ENCODE data around the gene GNMT. TPM values are rescaled to one million over a fixed set of nuclear protein-coding genes. Genes with fewer than 3 reads are reported as not detected.
"Not testable (repeated sequence)": the region's sequence is repeated elsewhere in the genome, so short reads cannot be mapped to it uniquely, and the experiment has no call there.

Gene GNMT
- total RNA-seq, 4 donors from 2014 or later = 0.25 to 1.4 (median 0.60) TPM

DNA sequence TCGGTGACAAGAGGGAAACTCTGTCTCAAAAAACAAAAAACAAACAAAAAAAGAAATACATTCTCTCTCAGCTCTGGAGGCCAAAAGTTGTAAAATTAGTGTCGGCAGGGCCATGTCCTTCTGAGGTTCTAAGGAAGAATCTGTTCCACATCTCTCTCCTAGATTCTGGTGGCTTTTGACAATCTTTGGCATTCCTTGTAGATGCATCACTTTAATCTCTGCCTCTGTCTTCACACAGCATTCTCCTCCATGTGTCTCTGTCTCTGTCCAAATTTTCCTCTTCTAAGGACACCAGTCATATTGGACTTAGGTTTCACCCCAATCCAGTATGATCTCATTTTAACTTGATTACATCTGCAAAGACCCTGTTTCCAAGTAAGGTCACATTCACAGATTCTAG lies 32.9 kb downstream of the GNMT start:
- intact Hi-C loops (cut with DNase I; ENCODE audit: low total_unique reads) = no loop called here
- TF ChIP-seq, protein P1, sequence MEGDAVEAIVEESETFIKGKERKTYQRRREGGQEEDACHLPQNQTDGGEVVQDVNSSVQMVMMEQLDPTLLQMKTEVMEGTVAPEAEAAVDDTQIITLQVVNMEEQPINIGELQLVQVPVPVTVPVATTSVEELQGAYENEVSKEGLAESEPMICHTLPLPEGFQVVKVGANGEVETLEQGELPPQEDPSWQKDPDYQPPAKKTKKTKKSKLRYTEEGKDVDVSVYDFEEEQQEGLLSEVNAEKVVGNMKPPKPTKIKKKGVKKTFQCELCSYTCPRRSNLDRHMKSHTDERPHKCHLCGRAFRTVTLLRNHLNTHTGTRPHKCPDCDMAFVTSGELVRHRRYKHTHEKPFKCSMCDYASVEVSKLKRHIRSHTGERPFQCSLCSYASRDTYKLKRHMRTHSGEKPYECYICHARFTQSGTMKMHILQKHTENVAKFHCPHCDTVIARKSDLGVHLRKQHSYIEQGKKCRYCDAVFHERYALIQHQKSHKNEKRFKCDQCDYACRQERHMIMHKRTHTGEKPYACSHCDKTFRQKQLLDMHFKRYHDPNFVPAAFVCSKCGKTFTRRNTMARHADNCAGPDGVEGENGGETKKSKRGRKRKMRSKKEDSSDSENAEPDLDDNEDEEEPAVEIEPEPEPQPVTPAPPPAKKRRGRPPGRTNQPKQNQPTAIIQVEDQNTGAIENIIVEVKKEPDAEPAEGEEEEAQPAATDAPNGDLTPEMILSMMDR (IDR thresholded peaks at IDR 0.05) = no peak
- no peak for TF ChIP-seq POLR2A (IDR thresholded peaks at IDR 0.05)
- H3K4me3 ChIP-seq (ENCODE audit: low read depth, poor library complexity, severe bottlenecking) = no peak overlapping the region
- no peak for DNase-seq (ENCODE audit: low spot score in 2 of 2)
- 81 to 91% methylated on average over 2 of the region's 2 CpGs for WGBS, 2 donors

DNA sequence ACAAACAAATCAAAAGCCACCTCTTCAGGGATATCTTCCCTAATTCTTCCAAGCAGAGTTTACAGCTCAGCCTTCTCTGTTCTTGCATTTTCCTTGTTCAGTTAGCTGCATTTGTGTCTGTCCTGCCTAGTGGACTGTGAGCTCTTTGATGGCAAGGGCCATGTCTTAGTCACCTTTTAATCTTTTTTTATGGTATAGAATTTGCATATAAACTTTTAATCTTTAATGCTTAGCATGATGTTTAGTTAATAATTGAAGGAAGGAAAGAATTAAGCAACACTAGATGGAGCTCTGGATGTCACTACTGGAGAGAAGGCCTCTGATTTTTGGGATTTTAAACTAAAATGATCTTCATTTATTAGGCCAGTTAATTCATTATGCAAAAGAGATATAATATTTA lies 36.0 kb downstream of the GNMT start:
- DNase-seq (ENCODE audit: low spot score in 2 of 2) = no peak
- TF ChIP-seq POLR2A (IDR thresholded peaks at IDR 0.05) = no peak
- TF ChIP-seq, protein P1 (IDR thresholded peaks at IDR 0.05) = no peak
- H3K4me3 ChIP-seq (ENCODE audit: low read depth, poor library complexity, severe bottlenecking) = no peak overlapping the region
- intact Hi-C loops (cut with DNase I; ENCODE audit: low total_unique reads) = no loop called here

DNA sequence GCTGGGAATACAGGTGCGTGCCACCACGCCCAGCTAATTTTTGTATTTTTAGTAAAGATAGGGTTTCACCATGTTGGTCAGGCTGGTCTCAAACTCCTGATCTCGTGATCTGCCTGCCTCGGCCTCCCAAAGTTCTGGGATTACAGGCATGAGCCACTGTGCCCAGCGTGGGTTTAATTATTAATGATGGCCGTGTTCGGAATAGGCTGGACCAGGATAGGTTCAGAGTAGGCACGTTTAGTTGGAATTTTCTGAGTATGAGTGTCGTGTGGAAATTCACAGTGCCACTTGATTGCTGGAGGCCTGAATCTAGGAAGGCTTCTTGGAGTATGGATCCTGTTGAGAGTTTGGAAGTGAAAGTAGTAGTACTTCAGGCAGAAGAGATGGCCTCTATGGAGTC lies 37.7 kb downstream of the GNMT start:
- H3K4me3 ChIP-seq (ENCODE audit: low read depth, poor library complexity, severe bottlenecking); DNase-seq (ENCODE audit: low spot score in 2 of 2); intact Hi-C loops (cut with DNase I; ENCODE audit: low total_unique reads): not testable (repeated sequence)
- 92 to 93% methylated on average over 9 of the region's 9 CpGs for WGBS, 2 donors

DNA sequence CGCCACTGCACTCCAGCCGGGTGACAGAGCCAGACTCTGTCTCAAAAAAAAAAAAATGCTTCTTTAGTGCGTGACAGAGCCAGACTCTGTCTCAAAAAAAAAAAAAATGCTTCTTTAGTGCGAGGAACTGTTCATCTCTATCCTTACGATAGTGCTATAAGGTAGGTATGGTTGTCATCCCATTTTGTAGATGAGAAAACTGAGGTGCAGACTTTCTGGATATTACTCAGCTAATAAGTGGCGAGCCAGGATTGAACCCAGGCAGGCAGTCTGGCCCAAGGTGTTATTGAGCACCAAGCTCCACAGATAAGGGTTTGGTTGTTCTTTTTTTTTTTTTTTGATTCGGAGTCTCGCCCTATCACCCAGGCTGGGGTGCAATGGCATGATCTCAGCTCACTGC lies 41.3 kb downstream of the GNMT start:
- TF ChIP-seq, protein P1 (IDR thresholded peaks at IDR 0.05) = no peak
- no peak for TF ChIP-seq POLR2A (IDR thresholded peaks at IDR 0.05)
- no peak overlapping the region for H3K4me3 ChIP-seq (ENCODE audit: low read depth, poor library complexity, severe bottlenecking)
- no peak for DNase-seq (ENCODE audit: low spot score in 2 of 2)
- 92 to 96% methylated on average over 8 of the region's 8 CpGs for WGBS, 2 donors
- intact Hi-C loops (cut with DNase I; ENCODE audit: low total_unique reads) = no loop called here

DNA sequence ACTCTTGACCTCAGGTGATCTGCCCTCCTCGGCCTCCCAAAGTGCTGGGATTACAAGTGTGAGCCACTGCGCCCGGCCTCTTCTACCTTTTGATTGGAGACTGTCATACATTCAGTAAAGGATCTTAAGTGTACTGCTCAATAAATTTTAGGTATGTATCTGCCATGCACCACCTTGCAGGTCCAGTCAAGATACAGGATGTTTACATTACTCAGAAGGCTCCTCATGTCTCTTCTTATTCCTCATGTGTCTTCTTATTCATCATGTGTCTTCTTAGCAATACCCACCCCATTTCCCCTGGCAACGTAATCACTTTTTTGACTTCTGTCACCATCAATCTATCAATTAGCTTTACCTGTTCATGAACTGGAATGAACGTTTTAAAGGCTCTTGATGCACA lies 45.3 kb downstream of the GNMT start:
- no peak overlapping the region for H3K4me3 ChIP-seq (ENCODE audit: low read depth, poor library complexity, severe bottlenecking)
- DNase-seq (ENCODE audit: low spot score in 2 of 2) = no peak
- WGBS, 2 donors = 90 to 92% methylated on average over 5 of the region's 5 CpGs

DNA sequence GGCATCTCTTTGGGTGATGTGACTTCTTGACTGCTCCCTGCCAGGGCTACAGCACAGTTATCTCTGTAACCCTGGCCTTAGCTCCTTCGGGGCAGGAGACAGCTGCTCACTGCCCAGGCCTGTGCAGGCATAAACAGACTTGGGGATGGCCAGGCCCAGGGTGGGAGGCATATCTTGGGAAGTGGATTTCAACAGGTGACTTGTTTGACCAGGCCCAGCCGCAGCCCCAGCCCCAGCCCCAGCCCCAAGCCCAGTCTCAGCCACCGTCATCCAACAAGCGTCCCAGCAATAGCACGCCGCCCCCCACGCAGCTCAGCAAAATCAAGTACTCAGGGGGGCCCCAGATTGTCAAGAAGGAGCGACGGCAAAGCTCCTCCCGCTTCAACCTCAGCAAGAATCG lies 45.7 kb downstream of the GNMT start:
- no peak overlapping the region for H3K4me3 ChIP-seq (ENCODE audit: low read depth, poor library complexity, severe bottlenecking)
- DNase-seq (ENCODE audit: low spot score in 2 of 2) = no peak
- TF ChIP-seq, protein P1 (IDR thresholded peaks at IDR 0.05) = no peak
- no peak for TF ChIP-seq POLR2A (IDR thresholded peaks at IDR 0.05)
- intact Hi-C loops (cut with DNase I; ENCODE audit: low total_unique reads) = no loop called here
- WGBS, 2 donors = 94 to 96% methylated on average over 11 of the region's 11 CpGs

More for the DNA sequence above, 45.3 kb downstream of the GNMT start:
- TF ChIP-seq POLR2A (IDR thresholded peaks at IDR 0.05) = no peak
- TF ChIP-seq, protein P1 (IDR thresholded peaks at IDR 0.05) = no peak
- intact Hi-C loops (cut with DNase I; ENCODE audit: low total_unique reads) = no loop called here

Data from lower leg skin (tissue), 4 donors.